NOMO-1 treated with dmso at 0.1 percent for 144 hours (cell line): Measurements from ENCODE around the gene MT1G.
"Not testable (repeated sequence)": the region's sequence is repeated elsewhere in the genome, so short reads cannot be mapped to it uniquely, and the experiment has no call there.

Experiments
- DNase-seq: peaks from one replicate; lab custom pipeline; 2025; ENCODE audit not compliant: unreplicated experiment; lab: John Stamatoyannopoulos, UW

The MT1G gene

GRCh38 chr16:56667581-56668571 lies at the start of gene MT1G:
Gene MT1G (minus strand): TSS chr16:56668065. CDS start chr16:56667993, 72 bp downstream.
- DNase-seq = peak; percentile 83

- not testable (repeated sequence) for DNase-seq
Measured at GRCh38 chr16:56717532-56717931, 49.7 kb upstream of the MT1G start.

- no peak for DNase-seq
Measured at GRCh38 chr16:56716761-56717160, 48.9 kb upstream of the MT1G start.

GRCh38 chr16:56715126-56715525 lies 47.3 kb upstream of the MT1G start:
- DNase-seq = no peak

- no peak for DNase-seq
Measured at GRCh38 chr16:56713794-56714193, 45.9 kb upstream of the MT1G start.

GRCh38 chr16:56711862-56712261 lies 44.0 kb upstream of the MT1G start:
- DNase-seq = no peak

- no peak for DNase-seq
Measured at GRCh38 chr16:56710181-56710737, 42.4 kb upstream of the MT1G start.

- DNase-seq = no peak
Measured at GRCh38 chr16:56709443-56710040, 41.7 kb upstream of the MT1G start.

- DNase-seq = no peak
Measured at GRCh38 chr16:56708525-56709442, 40.9 kb upstream of the MT1G start.

GRCh38 chr16:56702836-56703235 lies 35.0 kb upstream of the MT1G start:
- no peak for DNase-seq

GRCh38 chr16:56701534-56701933 lies 33.7 kb upstream of the MT1G start:
- DNase-seq = no peak

GRCh38 chr16:56700631-56701030 lies 32.8 kb upstream of the MT1G start:
- no peak for DNase-seq

- DNase-seq = no peak
Measured at GRCh38 chr16:56700195-56700594, 32.3 kb upstream of the MT1G start.

GRCh38 chr16:56697456-56698155 lies 29.7 kb upstream of the MT1G start:
- DNase-seq = no peak

- DNase-seq = no peak
Measured at GRCh38 chr16:56695246-56695645, 27.4 kb upstream of the MT1G start.

- no peak for DNase-seq
Measured at GRCh38 chr16:56691885-56692284, 24.0 kb upstream of the MT1G start.

- DNase-seq = no peak
Measured at GRCh38 chr16:56690420-56691122, 22.7 kb upstream of the MT1G start.

- no peak for DNase-seq
Measured at GRCh38 chr16:56689171-56689570, 21.3 kb upstream of the MT1G start.

- no peak for DNase-seq
Measured at GRCh38 chr16:56688762-56689161, 20.9 kb upstream of the MT1G start.

- DNase-seq = no peak
Measured at GRCh38 chr16:56686758-56687157, 18.9 kb upstream of the MT1G start.
